H1 (cell line): ENCODE data around the gene CCAR1. TPM values are rescaled to one million over a fixed set of nuclear protein-coding genes. Genes with fewer than 3 reads are reported as not detected.
"Not testable (repeated sequence)": the region's sequence is repeated elsewhere in the genome, so short reads cannot be mapped to it uniquely, and the experiment has no call there.

Experiments
- CTCF ChIA-PET: fragments of 300-600 bp; sonication (Branson Sonifier 250); formaldehyde crosslinking; loops from one replicate; lab custom pipeline; 2021; ENCODE audit not compliant: partially characterized antibody; lab: Charles Lee
- POLR2A ChIA-PET: fragments of 300-600 bp; sonication (Branson Sonifier 250); formaldehyde crosslinking; loops from one replicate; lab custom pipeline; 2021; ENCODE audit warnings: inconsistent platforms; ENCODE audit not compliant: partially characterized antibody; lab: Charles Lee
- DNase-seq, 2 experiments: peaks; one replicate each; pipeline versions ENCODE4 v3.0.0 to v3.0.0-alpha.2; 2010 to 2022; ENCODE audit warnings: low spot score in 2 of 2, low read depth in 1 of 2, mixed read lengths in 1 of 2
- FAIRE-seq: peaks from 2 replicates; lab custom pipeline; 2011; peaks lifted over from hg19 to GRCh38; lab: Jason Lieb, UNC
- H2AFZ ChIP-seq: 2 replicates; pipeline ENCODE4 v1.8.1; 2012; ENCODE audit warnings: low read length, inconsistent platforms
- H2AK5ac ChIP-seq: 2 replicates; pipeline ENCODE4 v1.6.1; 2013; ENCODE audit warnings: low read depth, low read length
- H2BK120ac ChIP-seq: replicated peaks from 2 replicates; pipeline ENCODE3; 2013; ENCODE audit warnings: low read depth, low read length, inconsistent platforms
- H2BK12ac ChIP-seq: 2 replicates; pipeline ENCODE4 v1.6.1; 2013; ENCODE audit warnings: low read depth, low read length
- H2BK15ac ChIP-seq: 2 replicates; pipeline ENCODE4 v1.6.1; 2013; ENCODE audit warnings: low read length
- H2BK20ac ChIP-seq: 2 replicates; pipeline ENCODE4 v1.6.1; 2013; ENCODE audit warnings: low read length
- H2BK5ac ChIP-seq: 2 replicates; pipeline ENCODE4 v1.6.1; 2013; ENCODE audit warnings: low read depth, low read length
- H3K14ac ChIP-seq: 2 replicates; pipeline ENCODE4 v1.6.1; 2013; ENCODE audit warnings: inconsistent platforms; ENCODE audit not compliant: insufficient read length
- H3K18ac ChIP-seq: 2 replicates; pipeline ENCODE4 v1.6.1; 2013; ENCODE audit warnings: low read length; ENCODE audit errors: extremely low read depth
- H3K23ac ChIP-seq: 2 replicates; pipeline ENCODE4 v1.6.1; 2013; ENCODE audit warnings: inconsistent platforms; ENCODE audit not compliant: insufficient read length
- H3K23me2 ChIP-seq: 2 replicates; pipeline ENCODE4 v1.6.1; 2013; ENCODE audit warnings: low read depth, low read length
- H3K27ac ChIP-seq: 2 replicates; pipeline ENCODE4 v1.6.1; 2011; ENCODE audit warnings: low read depth, low read length, inconsistent platforms
- H3K27me3 ChIP-seq, 4 experiments: replicated peaks in 1 of 4; 1 replicate in 1 of 4; 2 replicates in 3 of 4; pipeline versions ENCODE4 v1.6.1 to v1.8.1; 2011 to 2013; ENCODE audit warnings: low read length in 3 of 4, mild to moderate bottlenecking in 3 of 4, inconsistent platforms in 2 of 4, mixed read lengths in 2 of 4, moderate library complexity in 1 of 4; ENCODE audit not compliant: control insufficient read depth in 3 of 4, insufficient read depth in 3 of 4; ENCODE audit errors: extremely low read depth in 1 of 4
- H3K36me3 ChIP-seq, 4 experiments: 2 replicates each; pipeline versions ENCODE4 v1.6.1 to v1.8.1; 2011 to 2013; ENCODE audit warnings: mild to moderate bottlenecking in 4 of 4, low read length in 3 of 4, moderate library complexity in 2 of 4, control low read depth in 1 of 4, inconsistent platforms in 1 of 4; ENCODE audit not compliant: insufficient read depth in 4 of 4, control insufficient read depth in 2 of 4
- H3K4ac ChIP-seq: replicated peaks from 2 replicates; pipeline ENCODE3; 2013; ENCODE audit warnings: low read length, low read depth, mixed read lengths, inconsistent platforms; ENCODE audit not compliant: insufficient read length
- H3K4me1 ChIP-seq, 4 experiments: replicated peaks in 1 of 4; 1 replicate in 1 of 4; 2 replicates in 3 of 4; pipeline versions ENCODE4 v1.6.1 to v1.8.1; 2011 to 2013; ENCODE audit warnings: low read length in 3 of 4, inconsistent platforms in 2 of 4, mixed read lengths in 1 of 4; ENCODE audit not compliant: insufficient read depth in 4 of 4, control insufficient read depth in 3 of 4
- H3K4me2 ChIP-seq, 2 experiments: 2 replicates each; pipeline versions ENCODE4 v1.6.1 to v1.8.1; 2011 to 2013; ENCODE audit warnings: low read depth in 2 of 2, low read length in 2 of 2, control low read depth in 1 of 2, inconsistent platforms in 1 of 2, mild to moderate bottlenecking in 1 of 2; ENCODE audit not compliant: insufficient read depth in 1 of 2
- H3K4me3 ChIP-seq, 4 experiments: fragments of 200-600, 300-600 bp in 1 of 4; sonication (generic), shearing (Covaris generic), sonication (Bioruptor Twin) in 1 of 4; 2 replicates each; pipeline versions ENCODE4 v1.5.1 to v1.8.1; 2011 to 2016; ENCODE audit warnings: low read length in 4 of 4, low read depth in 3 of 4, control low read depth in 2 of 4, inconsistent platforms in 2 of 4, mild to moderate bottlenecking in 2 of 4, mixed read lengths in 1 of 4, moderate library complexity in 1 of 4; ENCODE audit not compliant: insufficient read depth in 2 of 4; ENCODE audit errors: extremely low read depth in 1 of 4
- H3K56ac ChIP-seq: replicated peaks from 2 replicates; pipeline ENCODE3; 2013; ENCODE audit warnings: low read depth, mild to moderate bottlenecking, mixed read lengths, low read length, inconsistent platforms; ENCODE audit not compliant: insufficient read length
- H3K79me1 ChIP-seq: 2 replicates; pipeline ENCODE4 v1.6.1; 2013; ENCODE audit warnings: low read depth, low read length, control low read depth
- H3K79me2 ChIP-seq, 2 experiments: 2 replicates each; pipeline versions ENCODE4 v1.6.1 to v1.8.1; 2012 to 2013; ENCODE audit warnings: low read length in 2 of 2, mild to moderate bottlenecking in 2 of 2, inconsistent platforms in 1 of 2; ENCODE audit not compliant: insufficient read depth in 2 of 2, control insufficient read depth in 1 of 2
- H3K9ac ChIP-seq, 4 experiments: replicated peaks in 1 of 4; 1 replicate in 1 of 4; 2 replicates in 3 of 4; pipeline versions ENCODE4 v1.6.1 to v1.8.1; 2011 to 2013; ENCODE audit warnings: low read depth in 3 of 4, low read length in 3 of 4, control low read depth in 2 of 4, mild to moderate bottlenecking in 2 of 4, moderate library complexity in 2 of 4, inconsistent platforms in 1 of 4; ENCODE audit errors: extremely low read depth in 1 of 4
- H3K9me3 ChIP-seq, 2 experiments: 2 replicates each; pipeline versions ENCODE4 v1.6.1 to v1.8.1; 2012 to 2013; ENCODE audit warnings: mild to moderate bottlenecking in 2 of 2, moderate library complexity in 2 of 2, control low read depth in 1 of 2, inconsistent platforms in 1 of 2, low read depth in 1 of 2, low read length in 1 of 2, mixed read lengths in 1 of 2; ENCODE audit not compliant: insufficient read depth in 2 of 2
- H4K20me1 ChIP-seq, 2 experiments: replicated peaks in 1 of 2; 2 replicates each; pipeline versions ENCODE3 to v1.8.1; 2011 to 2013; ENCODE audit warnings: inconsistent platforms in 2 of 2, low read length in 2 of 2, mild to moderate bottlenecking in 1 of 2; ENCODE audit not compliant: insufficient read depth in 2 of 2, control insufficient read depth in 1 of 2
- H4K5ac ChIP-seq: 2 replicates; pipeline ENCODE4 v1.6.1; 2013; ENCODE audit warnings: low read length, low read depth, mixed read lengths, inconsistent platforms; ENCODE audit not compliant: insufficient read length
- H4K8ac ChIP-seq: 2 replicates; pipeline ENCODE4 v1.8.0; 2013; ENCODE audit warnings: mild to moderate bottlenecking, moderate library complexity, low read length, inconsistent platforms; ENCODE audit not compliant: insufficient read depth; ENCODE audit errors: extremely low read depth
- H4K91ac ChIP-seq: replicated peaks from 2 replicates; pipeline ENCODE3; 2013; ENCODE audit warnings: low read length, mixed read lengths, inconsistent platforms; ENCODE audit not compliant: insufficient read length
- WGBS, 2 experiments: shearing (Covaris generic) in 1 of 2; methylation state at CpG; one replicate each; pipeline versions ENCODE4 v1.1.6 to v1.1.7; 2013 to 2015; ENCODE audit warnings: low lambda C conversion rate in 2 of 2, mixed read lengths in 2 of 2, inconsistent platforms in 1 of 2, low coverage in 1 of 2, missing lambda C conversion rate in 1 of 2; ENCODE audit not compliant: insufficient replicate concordance in 2 of 2, insufficient coverage in 1 of 2, insufficient read length in 1 of 2; ENCODE audit errors: extremely low coverage in 1 of 2, missing lambda C conversion rate in 1 of 2; 5-methylcytosine and 5-hydroxymethylcytosine counted together
- polyA plus RNA-seq, 7 experiments: library from polyadenylated mRNA; depleted of rRNA in 3 of 7; stranded (reverse) in 5 of 7; unstranded in 2 of 7; fragments of >200 nt in 5 of 7; fragments of 200-250 nt in 2 of 7; gene quantifications; 1 replicate in 5 of 7; 2 replicates in 1 of 7; 4 replicates in 1 of 7; pipeline versions ENCODE4 v1.2.1 to v1.2.3, GENCODE V29; 2011 to 2013; ENCODE audit warnings: missing spikeins in 2 of 7, mixed read lengths in 2 of 7
- total RNA-seq: library from RNA; stranded (reverse); fragmentation: NEBNext Ultra II Directional; extraction: Animal tissue kit (Norgen Biotek cat#: 25700); gene quantifications from 2 replicates; pipeline ENCODE4 v1.2.1, GENCODE V29; 2021

Gene CCAR1
- total and polyA plus RNA-seq, 2 of the 8 experiments (the other 6 are each of a cell fraction or from before 2014, with no cell fraction given) = 91.6 to 111 TPM

DNA sequence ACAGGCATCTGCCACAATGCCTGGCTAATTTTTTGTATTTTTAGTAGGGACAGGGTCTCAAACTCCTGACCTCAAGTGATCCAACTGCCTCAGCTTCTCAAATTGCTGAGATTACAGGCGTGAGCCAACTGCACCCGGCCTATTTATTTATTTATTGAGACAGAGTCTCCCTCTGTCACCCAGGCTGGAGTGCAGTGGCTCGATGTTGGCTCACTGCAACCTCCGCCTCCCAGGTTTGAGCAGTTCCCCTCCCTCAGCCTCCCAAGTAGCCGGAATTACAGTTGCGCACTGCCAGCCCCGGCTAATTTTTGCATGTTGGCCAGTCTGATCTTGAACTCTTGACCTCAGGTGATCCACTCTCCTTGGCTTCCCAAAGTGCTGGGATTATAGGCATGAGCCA is 46.4 kb downstream of the CCAR1 start:
- POLR2A ChIA-PET = interaction anchor here (1.1 to 4.3 kb wide), 4 partner anchors 12 to 174 kb away, joined by 3 to 20 read pairs (median 3); no protein-coding TSS in a partner anchor

More for the DNA sequence above, 46.4 kb downstream of the CCAR1 start:
- H2BK120ac ChIP-seq, H3K9ac ChIP-seq, H3K23ac ChIP-seq, H4K8ac ChIP-seq, H3K79me2 ChIP-seq, H3K56ac ChIP-seq, H3K9me3 ChIP-seq, H4K5ac ChIP-seq, H2BK12ac ChIP-seq, H3K79me1 ChIP-seq, H3K27ac ChIP-seq, H2BK5ac ChIP-seq, H3K4ac ChIP-seq, H2AFZ ChIP-seq, H4K91ac ChIP-seq, H3K4me1 ChIP-seq, FAIRE-seq, H3K27me3 ChIP-seq, H2BK15ac ChIP-seq, H3K18ac ChIP-seq, CTCF ChIA-PET, H2AK5ac ChIP-seq, H4K20me1 ChIP-seq, H3K4me3 ChIP-seq, H3K14ac ChIP-seq, H3K23me2 ChIP-seq, H3K4me2 ChIP-seq, H2BK20ac ChIP-seq: not testable (repeated sequence)
- peak in 1 of 2 experiments; percentile 33 for DNase-seq
- 88% methylated on average over 7 of the region's 7 CpGs; no CpG with 5 or more reads in 1 of the 2 experiments for WGBS, 2 experiments
- peaks cover 24 to 95% (median 57%) of the 10 kb centered on the region in 4 experiments for H3K36me3 ChIP-seq
